ENCODE measurements around the gene GLYR1.

DNA sequence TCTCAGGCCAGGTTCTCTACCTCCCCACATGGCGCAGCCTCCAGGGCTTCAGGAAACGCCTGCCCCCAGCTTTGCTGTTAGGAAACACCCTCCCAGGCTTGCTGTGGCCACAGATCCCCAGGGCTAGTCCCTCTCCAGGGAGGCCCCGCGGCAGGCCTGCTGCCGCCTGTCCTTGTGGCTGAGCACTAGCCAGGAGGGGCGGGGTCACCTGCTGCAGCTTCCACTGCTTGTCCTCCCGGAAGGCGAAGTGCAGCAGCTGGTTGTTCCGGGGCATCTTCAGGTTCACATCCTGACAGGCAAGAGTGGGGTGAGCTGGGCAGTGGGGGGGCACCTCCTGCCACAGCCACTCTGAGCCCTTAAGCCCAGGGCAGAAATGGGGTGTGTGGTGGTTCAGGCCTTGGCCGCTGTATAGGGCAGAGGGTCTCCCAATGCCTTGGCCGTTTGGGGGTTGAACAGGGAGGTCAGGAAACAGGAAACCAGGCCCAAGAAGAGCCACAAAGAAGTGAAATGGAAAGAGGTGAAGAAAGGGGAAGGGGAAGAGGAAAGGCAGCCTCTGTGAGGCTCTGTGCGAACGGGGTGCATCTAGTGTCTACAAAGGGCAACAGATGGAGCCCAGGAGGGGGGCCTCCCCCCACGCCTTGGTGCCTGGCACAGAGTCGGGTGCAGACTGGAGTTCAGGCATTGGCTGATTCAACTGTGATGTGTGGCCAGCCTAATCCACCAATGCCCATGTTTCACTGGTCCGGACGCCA lies 46.6 kb downstream of the GLYR1 start:
- TF ChIP-seq, protein P1, sequence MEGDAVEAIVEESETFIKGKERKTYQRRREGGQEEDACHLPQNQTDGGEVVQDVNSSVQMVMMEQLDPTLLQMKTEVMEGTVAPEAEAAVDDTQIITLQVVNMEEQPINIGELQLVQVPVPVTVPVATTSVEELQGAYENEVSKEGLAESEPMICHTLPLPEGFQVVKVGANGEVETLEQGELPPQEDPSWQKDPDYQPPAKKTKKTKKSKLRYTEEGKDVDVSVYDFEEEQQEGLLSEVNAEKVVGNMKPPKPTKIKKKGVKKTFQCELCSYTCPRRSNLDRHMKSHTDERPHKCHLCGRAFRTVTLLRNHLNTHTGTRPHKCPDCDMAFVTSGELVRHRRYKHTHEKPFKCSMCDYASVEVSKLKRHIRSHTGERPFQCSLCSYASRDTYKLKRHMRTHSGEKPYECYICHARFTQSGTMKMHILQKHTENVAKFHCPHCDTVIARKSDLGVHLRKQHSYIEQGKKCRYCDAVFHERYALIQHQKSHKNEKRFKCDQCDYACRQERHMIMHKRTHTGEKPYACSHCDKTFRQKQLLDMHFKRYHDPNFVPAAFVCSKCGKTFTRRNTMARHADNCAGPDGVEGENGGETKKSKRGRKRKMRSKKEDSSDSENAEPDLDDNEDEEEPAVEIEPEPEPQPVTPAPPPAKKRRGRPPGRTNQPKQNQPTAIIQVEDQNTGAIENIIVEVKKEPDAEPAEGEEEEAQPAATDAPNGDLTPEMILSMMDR (IDR thresholded peaks at IDR 0.05) = no peak
- no peak for TF ChIP-seq POLR2AphosphoS5 (IDR thresholded peaks at IDR 0.05; ENCODE audit: insufficient read depth in 1 of 2, low read depth in 1 of 2)

All from vagina (tissue), 2 donors.